Measurements from ENCODE around the gene LSM7.

DNA sequence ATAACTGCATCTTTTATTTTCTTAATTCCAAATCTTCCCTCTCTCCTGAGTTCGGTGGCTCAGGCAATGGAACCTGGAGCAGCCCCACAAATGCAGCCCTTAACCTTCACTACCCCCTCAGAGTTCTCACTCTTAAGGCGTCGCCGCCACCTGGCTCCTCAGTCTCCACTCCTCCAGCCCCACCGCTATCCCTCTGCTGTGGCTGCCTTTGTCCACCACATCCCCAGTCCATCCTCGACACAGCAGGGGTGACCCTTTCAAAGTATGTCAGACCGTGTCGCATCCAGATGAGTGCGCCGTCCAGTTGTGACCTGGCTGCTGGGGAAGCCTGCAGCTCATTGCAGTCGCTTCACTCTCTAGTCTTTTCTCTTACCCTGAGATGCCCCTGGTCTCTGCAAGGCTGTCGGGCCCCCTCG, 1.1 kb upstream of the LSM7 start:
- TF ChIP-seq POLR2A (IDR thresholded peaks at IDR 0.05) (no peak), POLR2AphosphoS5 (IDR thresholded peaks at IDR 0.05) (no peak)
- TF ChIP-seq, protein P1, sequence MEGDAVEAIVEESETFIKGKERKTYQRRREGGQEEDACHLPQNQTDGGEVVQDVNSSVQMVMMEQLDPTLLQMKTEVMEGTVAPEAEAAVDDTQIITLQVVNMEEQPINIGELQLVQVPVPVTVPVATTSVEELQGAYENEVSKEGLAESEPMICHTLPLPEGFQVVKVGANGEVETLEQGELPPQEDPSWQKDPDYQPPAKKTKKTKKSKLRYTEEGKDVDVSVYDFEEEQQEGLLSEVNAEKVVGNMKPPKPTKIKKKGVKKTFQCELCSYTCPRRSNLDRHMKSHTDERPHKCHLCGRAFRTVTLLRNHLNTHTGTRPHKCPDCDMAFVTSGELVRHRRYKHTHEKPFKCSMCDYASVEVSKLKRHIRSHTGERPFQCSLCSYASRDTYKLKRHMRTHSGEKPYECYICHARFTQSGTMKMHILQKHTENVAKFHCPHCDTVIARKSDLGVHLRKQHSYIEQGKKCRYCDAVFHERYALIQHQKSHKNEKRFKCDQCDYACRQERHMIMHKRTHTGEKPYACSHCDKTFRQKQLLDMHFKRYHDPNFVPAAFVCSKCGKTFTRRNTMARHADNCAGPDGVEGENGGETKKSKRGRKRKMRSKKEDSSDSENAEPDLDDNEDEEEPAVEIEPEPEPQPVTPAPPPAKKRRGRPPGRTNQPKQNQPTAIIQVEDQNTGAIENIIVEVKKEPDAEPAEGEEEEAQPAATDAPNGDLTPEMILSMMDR (IDR thresholded peaks at IDR 0.05) = no peak
